GM03348 (cell line): Measurements from ENCODE around the gene AFM.
"Not testable (repeated sequence)": the region's sequence is repeated elsewhere in the genome, so short reads cannot be mapped to it uniquely, and the experiment has no call there.

ENCODE experiments used
- DNase-seq: peaks from one replicate; pipeline ENCODE4 v3.0.0; 2012; ENCODE audit warnings: low spot score

The AFM gene

GRCh38 chr4:73508651-73509050 lies 27.1 kb downstream of the AFM start:
- no peak for DNase-seq

GRCh38 chr4:73518340-73518739 lies 36.8 kb downstream of the AFM start:
- no peak for DNase-seq

- peak; percentile 40 for DNase-seq
Observed at GRCh38 chr4:73520821-73521220, 39.3 kb downstream of the AFM start.

- no peak for DNase-seq
Observed at GRCh38 chr4:73523126-73523525, 41.6 kb downstream of the AFM start.

GRCh38 chr4:73525611-73526010 lies 44.1 kb downstream of the AFM start:
- DNase-seq: no peak

GRCh38 chr4:73527196-73527595 lies 45.7 kb downstream of the AFM start:
- no peak for DNase-seq

- DNase-seq: no peak
Observed at GRCh38 chr4:73528171-73528570, 46.6 kb downstream of the AFM start.

- no peak for DNase-seq
Observed at GRCh38 chr4:73533515-73534422, 52.2 kb downstream of the AFM start.

- no peak for DNase-seq
Observed at GRCh38 chr4:73538162-73538561, 56.6 kb downstream of the AFM start.

GRCh38 chr4:73539386-73539785 lies 57.8 kb downstream of the AFM start:
- DNase-seq: peak; percentile 3

GRCh38 chr4:73540826-73541225 lies 59.3 kb downstream of the AFM start:
- DNase-seq: no peak

GRCh38 chr4:73541251-73541650 lies 59.7 kb downstream of the AFM start:
- no peak for DNase-seq

GRCh38 chr4:73544620-73545019 lies 63.1 kb downstream of the AFM start:
- no peak for DNase-seq

- not testable (repeated sequence) for DNase-seq
Observed at GRCh38 chr4:73550865-73551264, 69.3 kb downstream of the AFM start.
